ENCODE measurements around the gene FAH.
A peak's percentile ranks its signal among the peaks of the same experiment; 100 is the strongest.
"Not testable (repeated sequence)": the region's sequence is repeated elsewhere in the genome, so short reads cannot be mapped to it uniquely, and the experiment has no call there.

FAH gene

GRCh38 chr15:80152896-80153876, at the start of gene FAH:
Gene FAH, plus strand, starts transcription at chr15:80152999. Its CDS starts 56 bp downstream, at chr15:80153055.
- peak in 1 of 2 donors; percentile 12 for DNase-seq

- no peak for DNase-seq
Measured at GRCh38 chr15:80105193-80105592, 47.6 kb upstream of the FAH start.

GRCh38 chr15:80105595-80105994, 47.2 kb upstream of the FAH start:
- no peak for DNase-seq

GRCh38 chr15:80106051-80106450, 46.7 kb upstream of the FAH start:
- no peak for DNase-seq

DNA sequence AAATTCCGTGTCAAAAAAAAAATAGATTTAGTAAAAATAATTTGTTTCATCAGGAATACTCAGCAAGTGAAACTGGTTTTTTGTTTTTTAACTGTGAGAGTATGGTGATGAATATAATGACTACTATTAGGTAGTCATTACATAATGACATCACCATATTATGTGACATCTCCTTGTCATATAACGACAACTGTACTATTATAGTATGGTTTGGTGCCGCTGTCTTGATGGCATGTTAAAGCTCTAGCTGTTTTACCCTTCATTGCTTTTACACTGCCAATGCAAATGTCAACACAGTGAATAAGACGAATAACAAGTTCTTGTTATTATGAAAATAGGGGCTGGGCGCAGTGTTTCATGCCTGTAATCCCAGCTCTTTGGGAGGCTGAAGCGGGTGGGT, 45.6 kb upstream of the FAH start:
- no peak for DNase-seq

DNA sequence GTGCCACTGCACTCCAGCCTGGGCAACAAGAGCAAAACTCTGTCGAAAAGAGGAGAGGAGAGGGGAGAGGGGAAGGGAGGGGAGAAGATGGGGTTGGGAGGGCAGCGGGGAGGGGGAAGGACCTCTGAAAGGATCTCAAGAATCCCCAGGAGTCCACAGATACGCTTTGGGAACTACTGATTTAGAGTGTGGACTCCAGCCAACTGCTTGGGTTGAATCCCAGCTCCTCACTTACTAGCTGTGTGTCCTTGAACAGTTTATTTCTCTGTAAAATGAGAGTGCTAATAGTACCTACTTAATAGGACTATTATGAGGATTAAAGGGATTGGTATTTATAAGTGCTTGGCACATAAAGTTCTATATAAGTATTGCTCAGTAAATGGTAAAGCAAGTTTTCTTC, 45.0 kb upstream of the FAH start:
- no peak for DNase-seq

GRCh38 chr15:80109388-80109787, 43.4 kb upstream of the FAH start:
- DNase-seq = no peak

- DNase-seq = no peak
Measured at GRCh38 chr15:80110920-80111319, 41.9 kb upstream of the FAH start.

DNA sequence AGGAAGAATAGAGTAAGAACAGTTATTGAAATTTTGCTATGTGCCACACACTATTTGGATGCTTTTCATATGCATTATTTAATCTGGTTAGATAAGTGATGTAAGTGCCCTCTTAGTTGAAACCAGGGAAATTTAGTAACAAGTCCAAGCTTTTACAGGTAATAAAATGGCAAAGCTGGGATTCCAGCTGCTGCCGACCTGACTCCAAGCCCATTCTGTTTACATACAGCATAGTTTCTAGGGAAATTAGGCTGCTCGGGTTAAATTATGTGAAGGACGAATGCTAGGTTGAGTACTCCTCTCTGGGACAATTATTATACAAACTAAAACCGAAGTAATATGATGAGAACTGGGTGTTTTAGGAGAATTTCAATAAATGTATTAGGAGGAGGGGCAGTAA, 38.7 kb upstream of the FAH start:
- DNase-seq = no peak

GRCh38 chr15:80115021-80115420, 37.8 kb upstream of the FAH start:
- no peak for DNase-seq

GRCh38 chr15:80118956-80119355, 33.8 kb upstream of the FAH start:
- no peak for DNase-seq

GRCh38 chr15:80120636-80121035, 32.2 kb upstream of the FAH start:
- DNase-seq = no peak

DNA sequence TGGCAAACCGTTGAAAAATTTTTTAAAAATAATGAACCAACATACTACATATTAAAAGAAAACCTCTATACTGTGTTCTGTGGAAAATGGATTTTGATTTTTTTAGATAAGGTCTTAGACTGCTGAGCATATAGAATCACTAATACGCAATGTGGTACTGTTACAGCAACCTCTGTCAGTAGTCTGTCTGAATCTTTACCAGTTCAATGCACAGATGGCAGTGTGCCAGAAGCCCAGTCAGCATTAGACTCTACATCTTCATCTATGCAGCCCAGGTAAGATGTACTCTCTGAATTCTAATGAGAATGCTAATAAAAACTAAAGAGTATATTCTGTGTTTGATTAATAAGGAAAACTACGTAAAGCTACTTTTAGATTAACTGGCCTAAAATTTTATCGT, 31.3 kb upstream of the FAH start:
- no peak for DNase-seq

- peak; percentile 21 to 28 for DNase-seq
Measured at GRCh38 chr15:80123034-80123433, 29.8 kb upstream of the FAH start.

GRCh38 chr15:80127253-80127652, 25.5 kb upstream of the FAH start:
- not testable (repeated sequence) for DNase-seq

DNA sequence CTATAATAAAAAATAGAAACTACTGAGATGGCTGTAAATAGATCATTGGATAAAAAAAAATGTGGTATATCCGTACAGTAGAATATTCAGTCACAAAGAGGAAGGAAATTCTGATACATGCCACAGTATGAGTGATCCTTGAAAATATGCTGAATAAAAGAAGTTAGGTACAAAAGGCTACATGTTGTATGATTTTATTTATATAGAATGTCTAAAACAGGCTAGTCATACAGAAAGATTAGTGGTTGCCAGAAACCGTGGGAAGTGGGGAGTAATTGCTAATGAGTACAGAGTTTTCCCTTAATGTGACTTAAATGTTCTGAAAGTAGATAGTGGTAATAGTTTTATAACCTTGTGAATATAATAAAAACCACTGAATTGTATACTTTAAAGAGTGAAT, 24.9 kb upstream of the FAH start:
- DNase-seq = no peak

- no peak for DNase-seq
Measured at GRCh38 chr15:80132382-80132781, 20.4 kb upstream of the FAH start.

DNA sequence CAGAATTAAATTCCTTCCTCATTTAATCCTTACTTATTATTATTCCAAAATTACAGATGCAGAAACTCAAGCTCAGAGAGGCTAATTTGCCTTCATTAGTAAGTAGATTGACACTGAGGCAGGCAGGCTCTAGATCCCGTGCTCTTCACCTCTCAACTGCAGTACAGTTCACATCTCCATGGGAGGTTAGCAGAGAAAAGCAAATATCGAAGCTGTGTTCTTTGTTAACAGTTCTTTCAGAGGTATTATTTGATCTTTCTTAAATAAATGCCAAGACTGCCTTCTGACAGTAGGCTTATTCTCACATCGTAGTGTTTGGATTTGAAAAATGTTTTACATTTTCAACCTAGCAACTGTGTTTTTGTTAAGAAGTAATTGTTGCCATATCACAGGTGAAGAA, 15.9 kb upstream of the FAH start:
- DNase-seq = no peak

- no peak for DNase-seq
Measured at GRCh38 chr15:80138961-80139360, 13.8 kb upstream of the FAH start.

DNA sequence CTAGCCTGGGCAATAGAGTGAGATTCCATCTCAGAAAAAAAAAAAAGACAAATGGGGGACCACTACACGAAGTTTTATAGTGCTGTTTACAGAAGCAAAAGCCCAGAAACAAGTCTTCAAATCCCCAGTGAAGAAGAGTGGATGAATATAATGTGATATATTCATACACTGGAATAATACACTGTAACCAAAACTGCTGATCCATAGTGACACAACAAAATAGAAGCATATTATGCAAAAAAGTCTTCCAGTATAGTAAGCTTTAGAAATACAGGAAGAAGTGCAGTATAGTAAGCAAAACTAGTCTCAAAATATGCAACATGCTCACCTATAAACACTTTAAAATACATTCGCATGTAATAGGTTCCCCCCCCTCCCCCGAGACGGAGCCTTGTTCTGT, 11.9 kb upstream of the FAH start:
- no peak for DNase-seq

GRCh38 chr15:80141916-80142598, 10.7 kb upstream of the FAH start:
- no peak for DNase-seq

- no peak for DNase-seq
Measured at GRCh38 chr15:80142646-80143045, 10.2 kb upstream of the FAH start.

- DNase-seq = no peak
Measured at GRCh38 chr15:80151148-80151547, 1.7 kb upstream of the FAH start.

DNA sequence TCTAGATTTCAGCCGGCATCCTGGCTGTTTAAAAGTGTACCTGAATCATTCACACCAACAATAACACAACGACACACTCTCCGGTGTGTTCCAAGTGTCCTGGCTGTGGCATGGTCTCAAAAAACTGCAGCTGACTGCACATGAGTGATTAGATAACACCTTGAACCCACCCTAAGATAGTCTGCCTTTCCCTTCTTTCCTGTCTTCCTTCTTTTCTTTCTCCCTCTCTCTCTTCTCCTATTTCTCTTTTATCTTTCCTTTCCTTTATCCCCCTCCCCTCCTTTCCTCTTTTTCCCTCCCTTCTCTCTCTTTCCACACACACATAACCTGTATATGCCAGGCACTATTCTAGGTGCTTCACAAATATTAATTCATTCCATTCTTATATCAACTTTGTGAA, 1.2 kb upstream of the FAH start:
- no peak for DNase-seq

Data from inflammatory macrophage treated with lipopolysaccharide for 1 hour (primary cell).